Measurements from ENCODE around the gene PHKB.

The PHKB gene

GRCh38 chr16:47734081-47734857 is 273.1 kb downstream of the PHKB start:
- no peak for DNase-seq

GRCh38 chr16:47734987-47735594 is 274.0 kb downstream of the PHKB start:
- no peak for DNase-seq

GRCh38 chr16:47750371-47750770 is 289.2 kb downstream of the PHKB start:
- DNase-seq = no peak
